Glomerular endothelial cell (primary cell): ENCODE results near the gene TAF8. TPM values are rescaled to one million over a fixed set of nuclear protein-coding genes. Genes with fewer than 3 reads are reported as not detected.

ENCODE experiments used
- DNase-seq: peaks from one replicate; pipeline ENCODE4 v3.0.0-alpha.2; 2011; ENCODE audit warnings: low read depth, low spot score; ENCODE audit errors: extremely low read depth
- total RNA-seq: library from RNA; depleted of rRNA; stranded (reverse); fragments of >200 nt; gene quantifications from 2 replicates; pipeline ENCODE4 v1.2.3, GENCODE V29; 2015

TAF8 gene
- total RNA-seq, 1 donor from 2014 or later = 15.1 TPM

- DNase-seq = no peak
Observed at GRCh38 chr6:42095094-42095493, 44.8 kb downstream of the TAF8 start.

- DNase-seq = no peak
Observed at GRCh38 chr6:42095776-42096541, 45.6 kb downstream of the TAF8 start.

GRCh38 chr6:42099340-42100028 lies 49.2 kb downstream of the TAF8 start:
- DNase-seq = no peak

- no peak for DNase-seq
Observed at GRCh38 chr6:42100029-42100901, 49.9 kb downstream of the TAF8 start.

- no peak for DNase-seq
Observed at GRCh38 chr6:42101186-42101657, 50.9 kb downstream of the TAF8 start.

- DNase-seq = no peak
Observed at GRCh38 chr6:42103216-42103615, 52.9 kb downstream of the TAF8 start.

- no peak for DNase-seq
Observed at GRCh38 chr6:42103753-42104094, 53.4 kb downstream of the TAF8 start.

- DNase-seq = peak; percentile 18
Observed at GRCh38 chr6:42104095-42104803, 53.9 kb downstream of the TAF8 start.

GRCh38 chr6:42104804-42105125 lies 54.4 kb downstream of the TAF8 start:
- DNase-seq = no peak

GRCh38 chr6:42105156-42105648 lies 54.9 kb downstream of the TAF8 start:
- DNase-seq = no peak

- no peak for DNase-seq
Observed at GRCh38 chr6:42105709-42106108, 55.4 kb downstream of the TAF8 start.

- DNase-seq = no peak
Observed at GRCh38 chr6:42106112-42107023, 56.0 kb downstream of the TAF8 start.

GRCh38 chr6:42108071-42108470 lies 57.7 kb downstream of the TAF8 start:
- DNase-seq = no peak

- DNase-seq = no peak
Observed at GRCh38 chr6:42110683-42111082, 60.4 kb downstream of the TAF8 start.

- DNase-seq = no peak
Observed at GRCh38 chr6:42112351-42112750, 62.0 kb downstream of the TAF8 start.

GRCh38 chr6:42113936-42114636 lies 63.8 kb downstream of the TAF8 start:
- DNase-seq = no peak

GRCh38 chr6:42117843-42118161 lies 67.5 kb downstream of the TAF8 start:
- DNase-seq = no peak

- no peak for DNase-seq
Observed at GRCh38 chr6:42118162-42119001, 68.1 kb downstream of the TAF8 start.
